HepG2 (cell line): Measurements from ENCODE around the gene PFN1. TPM values are rescaled to one million over a fixed set of nuclear protein-coding genes. Genes with fewer than 3 reads are reported as not detected.
A peak's percentile ranks its signal among the peaks of the same experiment; 100 is the strongest.

Experiments
- AFF4 ChIP-seq: sonication (generic); formaldehyde crosslinking; IDR thresholded peaks from 2 replicates; pipeline ENCODE4 v1.4.0; 2020; ENCODE audit warnings: missing genetic modification reagents
- ASH2L ChIP-seq: fragments of 300-600, 200-600 bp; sonication (generic); IDR thresholded peaks from 2 replicates; pipeline ENCODE4 v1.7.0; 2017; ENCODE audit warnings: low read depth, mild to moderate bottlenecking, moderate library complexity, mixed read lengths, low read length; ENCODE audit not compliant: insufficient read length
- CC2D1A ChIP-seq: sonication (generic); formaldehyde crosslinking; IDR thresholded peaks from 2 replicates; pipeline ENCODE4 v1.8.1; 2023; ENCODE audit warnings: mild to moderate bottlenecking, missing genetic modification reagents
- ELF4 ChIP-seq: sonication (generic); formaldehyde crosslinking; IDR thresholded peaks from 2 replicates; pipeline ENCODE4 v1.5.0; 2020; ENCODE audit warnings: missing genetic modification reagents, mild to moderate bottlenecking, moderate library complexity, borderline replicate concordance
- GZF1 ChIP-seq: sonication (generic); formaldehyde crosslinking; IDR thresholded peaks from 2 replicates; pipeline ENCODE4 v1.5.1; 2020; ENCODE audit warnings: mild to moderate bottlenecking, missing genetic modification reagents
- KLF15 ChIP-seq: sonication (generic); formaldehyde crosslinking; IDR thresholded peaks from 2 replicates; pipeline ENCODE4 v1.8.1; 2023; ENCODE audit warnings: borderline replicate concordance, mild to moderate bottlenecking, inconsistent platforms, missing genetic modification reagents, mixed read lengths
- REST ChIP-seq, 2 experiments: IDR thresholded peaks; 2 replicates each; pipeline ENCODE4 v1.6.1; 2011 to 2012; ENCODE audit warnings: low read length in 2 of 2, borderline replicate concordance in 1 of 2, low read depth in 1 of 2, mild to moderate bottlenecking in 1 of 2, moderate library complexity in 1 of 2
- RNF219 ChIP-seq: sonication (generic); formaldehyde crosslinking; IDR thresholded peaks from 2 replicates; pipeline ENCODE4 v1.5.0; 2020; ENCODE audit warnings: mild to moderate bottlenecking, missing genetic modification reagents
- SNAPC2 ChIP-seq: sonication (generic); formaldehyde crosslinking; IDR thresholded peaks from 2 replicates; pipeline ENCODE4 v1.8.1; 2022; ENCODE audit warnings: mild to moderate bottlenecking, missing genetic modification reagents
- ZBTB4 ChIP-seq: sonication (generic); formaldehyde crosslinking; IDR thresholded peaks from 2 replicates; pipeline ENCODE4 v1.4.0; 2020; ENCODE audit warnings: missing genetic modification reagents, mild to moderate bottlenecking, borderline replicate concordance
- ZFP91 ChIP-seq: sonication (generic); formaldehyde crosslinking; IDR thresholded peaks from 2 replicates; pipeline ENCODE4 v1.9.0; 2022; ENCODE audit warnings: missing genetic modification reagents, mild to moderate bottlenecking, borderline replicate concordance
- ZNF672 ChIP-seq: sonication (generic); formaldehyde crosslinking; IDR thresholded peaks from 2 replicates; pipeline ENCODE4 v1.8.1; 2022; ENCODE audit warnings: missing genetic modification reagents
- polyA plus RNA-seq, 8 experiments: library from polyadenylated mRNA; depleted of rRNA in 3 of 8; stranded (reverse) in 7 of 8; unstranded in 1 of 8; fragments of >200 nt; fragmentation: Illumina TruSeq in 4 of 8; extraction: Trizol in 4 of 8; gene quantifications; 2 replicates each; pipeline versions ENCODE4 v1.2.1 to v1.2.3, GENCODE V29; 2011 to 2016; ENCODE audit warnings: low read depth in 4 of 8, missing spikeins in 1 of 8, mixed read lengths in 1 of 8; ENCODE audit not compliant: insufficient read depth in 1 of 8
- total RNA-seq, 5 experiments: library from RNA; depleted of rRNA; stranded (reverse); fragments of >200 nt; fragmentation: Illumina TruSeq; extraction: Trizol; gene quantifications; 2 replicates each; pipeline ENCODE4 v1.2.3, GENCODE V29; 2016; ENCODE audit warnings: low read depth in 1 of 5

The PFN1 gene
- total and polyA plus RNA-seq, 2 of the 13 experiments (the other 11 are each of a cell fraction or from before 2014, with no cell fraction given): 494 to 613 TPM

GRCh38 chr17:4986951-4987766 is 38.8 kb upstream of the PFN1 start, which contains the start of gene CAMTA2 (continued):
- TF ChIP-seq AFF4 (CRISPR knock-in tag) (no peak), REST (IDR thresholded peaks at IDR 0.05; ENCODE audit: borderline replicate concordance in 1 of 2, low read depth in 1 of 2, low read length in 2 of 2) (no peak), SNAPC2 (CRISPR knock-in tag) (no peak), ASH2L (peak; percentile 64), GZF1 (CRISPR knock-in tag) (no peak), ZFP91 (peak; percentile 95), ZNF672 (CRISPR knock-in tag) (0 out of 2 replicates have a peak, but pooled peaks have one; percentile 24), ZBTB4 (no peak), RNF219 (CRISPR knock-in tag) (no peak), KLF15 (CRISPR knock-in tag) (no peak), CC2D1A (CRISPR knock-in tag) (no peak), ELF4 (CRISPR knock-in tag) (peak; percentile 79; the same call in 1 of the 2 replicates)
